C4-2B (cell line): ENCODE results near the gene PPP1R14C.

ENCODE experiments used
- H3K27ac ChIP-seq: fragments of 450-650 bp; 2 replicates; pipeline ENCODE4 v1.5.1; 2017
- CTCF ChIP-seq: fragments of 450-650 bp; conservative IDR thresholded peaks from 2 replicates; pipeline ENCODE4 v1.5.1; 2017; ENCODE audit warnings: mild to moderate bottlenecking
- ZFX ChIP-seq: fragments of 450-650 bp; IDR thresholded peaks from 2 replicates; pipeline ENCODE4 v1.6.1; 2017

PPP1R14C gene

GRCh38 chr6:150271172-150271500, 128.3 kb downstream of the PPP1R14C start:
- no peak overlapping the region for H3K27ac ChIP-seq
- TF ChIP-seq CTCF = no peak
- no peak for TF ChIP-seq ZFX

GRCh38 chr6:150271501-150272263, 128.8 kb downstream of the PPP1R14C start:
- no peak for TF ChIP-seq CTCF
- TF ChIP-seq ZFX = no peak
- H3K27ac ChIP-seq = no peak overlapping the region

DNA sequence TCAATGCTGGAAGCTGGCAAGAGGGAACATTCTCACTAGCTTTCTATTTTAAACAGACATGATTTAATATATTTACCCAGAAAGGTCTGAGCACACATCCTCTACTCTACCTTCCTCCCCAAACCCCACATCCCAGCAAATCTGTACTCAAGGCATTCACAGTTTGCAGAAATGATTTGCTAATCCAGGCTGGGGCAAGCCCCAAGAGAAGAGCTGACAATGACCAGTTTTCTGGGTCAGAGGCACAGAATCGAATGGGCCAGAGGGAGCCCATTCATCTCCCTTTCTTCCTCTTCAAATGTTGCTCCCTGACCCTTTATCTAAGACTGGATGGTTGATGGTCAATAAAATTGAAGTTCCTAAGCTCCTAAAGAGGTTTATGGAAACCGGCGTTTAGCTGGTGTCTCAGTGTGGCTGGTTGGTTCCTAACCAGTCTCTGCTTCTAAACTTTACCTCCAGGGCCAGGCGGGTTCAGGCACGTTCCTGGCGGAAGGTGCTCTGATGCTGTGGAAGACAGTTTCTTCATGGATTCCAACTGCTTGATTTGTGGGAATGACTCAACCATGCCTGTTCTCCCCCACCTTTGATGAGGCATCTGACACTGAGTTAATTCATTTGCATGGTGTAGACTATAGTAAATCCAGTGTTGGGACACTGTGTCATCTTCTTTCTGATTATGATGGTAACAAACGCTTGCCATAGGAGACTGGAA, 129.6 kb downstream of the PPP1R14C start:
- no peak for TF ChIP-seq CTCF
- TF ChIP-seq ZFX = no peak
- no peak overlapping the region for H3K27ac ChIP-seq

DNA sequence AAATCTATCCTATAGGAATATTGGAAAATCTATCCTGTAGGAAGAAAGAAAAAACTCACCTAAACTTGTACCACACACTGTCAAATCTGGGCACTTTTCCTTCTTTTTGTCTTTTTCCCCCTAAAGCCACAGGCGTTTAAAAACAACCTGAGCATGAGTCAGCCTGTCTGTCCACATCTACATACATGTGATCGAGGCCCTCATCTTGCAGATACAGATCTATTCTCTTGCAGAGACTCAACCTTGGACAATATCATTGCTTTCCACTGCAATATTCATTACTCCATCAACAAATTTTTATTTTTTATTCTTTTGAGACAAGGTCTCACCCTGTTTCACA, 130.1 kb downstream of the PPP1R14C start:
- no peak overlapping the region for H3K27ac ChIP-seq
- TF ChIP-seq CTCF (no peak), ZFX (no peak)

GRCh38 chr6:150273457-150274309, 130.8 kb downstream of the PPP1R14C start:
- TF ChIP-seq CTCF (no peak), ZFX (no peak)
- no peak overlapping the region for H3K27ac ChIP-seq

GRCh38 chr6:150275489-150275888, 132.6 kb downstream of the PPP1R14C start:
- TF ChIP-seq CTCF (no peak), ZFX (no peak)
- no peak overlapping the region for H3K27ac ChIP-seq
